HG03378 (cell line): Measurements from ENCODE around the gene SDCCAG8.

Experiments
- ATAC-seq: cut with Tn5 transposase; IDR thresholded peaks from one replicate; pipeline ENCODE4 v1.9.1; 2021; ENCODE audit warnings: mild to moderate bottlenecking, moderate library complexity; ENCODE audit not compliant: unreplicated experiment

SDCCAG8 gene

DNA sequence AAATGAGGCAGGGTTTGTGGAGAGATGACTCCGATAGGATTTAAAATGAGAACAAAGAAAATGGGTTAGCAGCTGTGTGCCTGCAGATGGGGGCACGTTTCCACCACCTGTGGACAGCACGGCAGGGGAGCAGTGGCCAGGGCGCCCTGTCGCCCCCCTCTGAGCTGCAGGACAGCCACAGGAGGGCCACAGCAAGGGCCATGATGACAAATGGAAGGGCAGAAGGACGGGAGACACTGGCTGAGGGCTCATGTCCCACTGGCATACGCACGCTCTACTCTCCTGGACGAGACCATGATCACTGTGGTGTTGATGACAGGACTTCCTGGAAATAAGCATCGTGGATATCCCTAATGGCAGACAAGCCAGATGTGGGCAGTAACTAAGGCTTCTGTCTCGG lies 241.0 kb downstream of the SDCCAG8 start:
- ATAC-seq, result no peak

DNA sequence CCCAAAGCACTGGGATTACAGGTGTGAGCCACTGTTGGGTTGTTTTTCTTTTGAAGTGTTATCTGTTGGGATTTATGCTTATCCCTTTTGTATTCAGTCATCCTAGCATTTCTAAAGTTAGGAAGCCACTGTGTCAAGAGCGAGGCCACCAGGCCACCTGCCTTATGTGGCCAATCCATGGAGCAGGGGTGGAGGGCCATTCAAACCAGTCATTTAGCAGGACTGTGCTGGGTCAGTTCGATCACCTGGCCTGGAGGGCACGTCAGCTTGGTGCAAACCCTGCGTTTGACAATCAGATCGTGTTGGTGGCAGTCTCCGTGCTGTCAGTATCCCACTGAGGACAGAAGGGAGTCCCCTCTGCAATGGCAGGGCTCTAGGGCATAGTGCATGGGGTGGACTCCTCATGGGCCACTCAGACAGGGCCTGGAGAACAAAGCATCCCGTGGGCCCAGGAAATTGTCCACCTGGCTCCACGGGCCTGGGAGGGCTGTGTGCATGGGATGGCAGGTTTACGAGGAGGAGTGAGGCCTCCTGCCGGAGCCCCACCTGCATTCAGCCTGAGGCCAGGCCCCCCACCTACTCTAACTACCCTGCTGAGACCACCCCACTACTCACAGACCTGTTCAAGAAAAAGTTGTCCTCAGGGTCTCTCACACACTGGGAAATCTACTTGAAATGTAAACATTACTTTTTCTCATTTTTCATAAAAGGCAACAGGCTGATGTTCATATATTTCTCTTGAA lies 242.3 kb downstream of the SDCCAG8 start:
- ATAC-seq, result no peak

DNA sequence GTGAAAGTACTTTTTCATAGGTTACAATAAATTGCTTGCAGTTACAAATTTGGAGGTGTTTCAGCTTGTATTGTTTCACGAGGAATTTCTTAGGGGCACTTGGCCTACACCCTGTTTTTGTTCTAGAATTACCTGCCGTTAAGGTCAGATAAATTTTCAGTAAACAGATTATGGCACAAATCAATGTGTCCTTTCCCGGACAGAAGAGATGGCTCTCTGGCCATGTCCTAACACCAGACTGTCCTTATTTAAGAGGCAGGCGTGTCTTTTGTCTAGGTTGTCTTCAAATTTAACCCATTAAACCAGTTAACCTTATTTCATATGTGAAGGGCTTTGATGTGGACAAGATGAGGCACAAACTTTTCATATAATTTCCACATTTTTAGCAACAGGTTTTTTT lies 243.4 kb downstream of the SDCCAG8 start:
- ATAC-seq, result no peak

DNA sequence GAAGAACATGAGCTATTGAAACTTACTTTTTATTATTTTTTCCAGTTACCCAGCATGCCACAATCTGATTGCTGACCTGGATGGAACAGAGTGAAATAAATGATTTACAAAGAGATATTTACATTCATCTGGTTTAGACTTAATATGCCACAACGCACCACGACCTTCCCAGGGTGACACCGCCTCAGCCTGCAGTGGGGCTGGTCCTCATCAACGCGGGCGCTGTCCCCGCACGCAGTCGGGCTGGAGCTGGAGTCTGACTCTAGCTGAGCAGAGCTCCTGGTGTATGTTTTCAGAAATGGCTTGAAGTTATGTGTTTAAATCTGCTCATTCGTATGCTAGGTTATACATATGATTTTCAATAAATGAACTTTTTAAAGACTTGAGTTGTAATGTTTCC lies 243.9 kb downstream of the SDCCAG8 start:
- no peak for ATAC-seq

DNA sequence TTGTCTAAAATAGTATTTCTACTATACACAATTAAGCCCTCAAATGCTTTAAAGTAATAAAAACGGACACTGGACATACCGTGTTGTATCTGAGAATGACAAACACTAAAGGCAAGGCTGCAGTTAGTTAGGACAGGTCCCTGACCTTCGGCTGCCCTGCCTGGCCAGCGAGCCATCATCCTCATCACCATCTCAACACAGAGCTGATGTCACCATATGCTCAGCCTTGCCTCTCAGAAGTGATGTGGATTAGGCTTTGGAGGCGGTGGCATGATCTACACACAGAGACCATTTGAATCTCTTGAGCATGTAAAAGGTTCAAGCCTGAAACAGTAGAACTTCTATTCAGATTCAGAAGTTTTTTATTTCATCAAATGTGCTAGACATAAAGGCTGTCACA lies 244.7 kb downstream of the SDCCAG8 start:
- ATAC-seq, result no peak

DNA sequence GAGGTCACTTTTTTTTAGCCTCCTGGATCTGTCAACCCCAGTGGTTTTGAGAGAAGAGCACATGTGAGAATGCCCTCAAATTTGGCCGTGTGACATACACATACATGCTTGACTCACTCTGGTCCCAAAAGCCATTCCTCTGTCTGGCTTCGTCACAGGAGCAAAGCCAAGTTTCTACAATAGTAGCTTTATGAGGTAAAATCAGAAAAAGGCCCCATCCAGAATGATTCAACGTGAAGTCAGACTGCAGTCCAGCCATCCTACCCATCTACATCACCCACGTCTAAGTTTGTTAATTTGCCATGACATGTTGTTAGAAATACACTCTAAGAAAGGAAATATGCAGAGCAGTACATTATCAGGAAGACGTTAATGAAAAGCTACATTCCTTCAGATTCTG lies 245.2 kb downstream of the SDCCAG8 start:
- no peak for ATAC-seq

DNA sequence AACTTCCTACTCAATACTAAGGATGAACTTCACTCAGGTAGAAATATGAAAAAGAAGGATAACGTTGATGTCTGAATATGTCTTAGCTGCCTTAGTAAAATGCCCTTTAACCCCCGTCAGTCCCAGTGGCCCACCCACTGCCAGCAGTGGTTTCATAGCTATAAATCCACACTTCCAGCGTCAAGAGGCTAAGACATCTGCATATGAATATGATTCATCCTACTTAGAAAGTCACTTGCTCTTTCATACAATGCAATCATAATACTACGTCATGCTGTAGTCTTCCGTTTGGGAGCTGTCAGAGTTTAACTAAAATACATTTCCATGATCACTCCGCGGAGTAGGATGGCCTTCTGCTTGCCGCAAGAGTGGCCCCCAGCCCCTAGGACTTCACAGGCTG lies 247.3 kb downstream of the SDCCAG8 start:
- no peak for ATAC-seq

DNA sequence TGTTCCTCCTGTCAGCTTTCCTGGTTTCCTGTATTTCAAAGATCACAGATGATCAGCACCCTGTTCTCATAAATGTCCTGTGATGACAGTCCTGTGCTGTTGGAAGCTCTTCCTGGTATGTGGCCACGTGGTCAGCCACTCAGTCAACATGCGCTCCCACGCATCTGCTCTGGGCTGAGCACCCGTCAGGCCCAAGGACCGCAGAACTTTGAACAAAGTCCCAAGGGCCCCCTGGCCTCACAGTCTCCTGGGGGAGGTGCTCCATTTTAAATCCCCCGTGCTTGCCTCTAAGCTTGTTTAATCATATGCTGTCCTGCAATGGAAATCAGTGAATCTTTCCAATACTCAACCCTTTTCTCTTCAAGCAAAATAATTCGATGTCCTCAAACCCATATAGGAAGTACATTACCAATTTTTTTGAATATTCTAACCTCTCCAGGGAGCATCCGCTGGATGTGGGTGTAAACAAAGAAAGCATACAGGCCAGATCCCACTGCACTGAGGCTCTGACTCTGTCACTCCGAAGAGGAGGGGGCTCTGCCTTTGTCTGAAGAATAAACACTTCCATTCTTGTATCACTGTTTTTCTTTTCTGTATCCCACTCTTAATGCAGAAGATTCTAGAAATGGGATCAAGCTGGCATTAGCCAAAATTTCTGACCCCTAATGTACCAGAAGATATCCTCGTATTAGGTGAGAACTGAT lies 250.3 kb downstream of the SDCCAG8 start:
- ATAC-seq, result peak; percentile 77

DNA sequence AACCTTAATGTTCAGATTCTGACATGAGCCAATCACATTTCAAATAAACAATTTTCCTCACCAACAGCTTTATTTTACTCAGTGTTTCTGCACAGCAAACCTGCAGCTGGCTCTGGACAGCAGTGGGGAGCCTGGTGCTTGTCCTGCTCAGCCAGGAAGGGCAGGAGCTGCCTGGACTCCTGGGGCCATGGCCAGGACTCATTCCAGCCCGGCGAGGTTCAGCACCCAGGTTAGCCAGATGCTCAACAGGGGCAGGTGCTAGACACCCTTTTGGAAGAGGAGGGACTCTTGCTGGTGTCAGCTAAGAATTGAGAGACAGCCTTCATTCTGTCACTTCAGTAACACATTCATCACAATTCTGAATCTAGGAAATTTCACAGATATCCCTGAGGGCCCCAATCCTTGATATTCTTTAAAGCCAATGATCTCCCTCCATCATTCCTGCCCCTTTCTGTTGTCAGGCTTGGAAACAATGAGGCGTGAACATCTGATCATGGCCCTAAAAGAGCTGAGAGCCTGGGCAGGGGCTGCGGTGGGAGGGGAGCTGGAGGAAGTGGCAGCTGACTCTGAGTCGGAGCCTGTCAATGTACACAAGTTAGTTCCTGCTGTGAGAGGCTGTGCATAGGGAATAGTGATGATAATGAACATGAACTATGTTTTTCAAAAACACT lies 251.3 kb downstream of the SDCCAG8 start:
- ATAC-seq, result no peak

DNA sequence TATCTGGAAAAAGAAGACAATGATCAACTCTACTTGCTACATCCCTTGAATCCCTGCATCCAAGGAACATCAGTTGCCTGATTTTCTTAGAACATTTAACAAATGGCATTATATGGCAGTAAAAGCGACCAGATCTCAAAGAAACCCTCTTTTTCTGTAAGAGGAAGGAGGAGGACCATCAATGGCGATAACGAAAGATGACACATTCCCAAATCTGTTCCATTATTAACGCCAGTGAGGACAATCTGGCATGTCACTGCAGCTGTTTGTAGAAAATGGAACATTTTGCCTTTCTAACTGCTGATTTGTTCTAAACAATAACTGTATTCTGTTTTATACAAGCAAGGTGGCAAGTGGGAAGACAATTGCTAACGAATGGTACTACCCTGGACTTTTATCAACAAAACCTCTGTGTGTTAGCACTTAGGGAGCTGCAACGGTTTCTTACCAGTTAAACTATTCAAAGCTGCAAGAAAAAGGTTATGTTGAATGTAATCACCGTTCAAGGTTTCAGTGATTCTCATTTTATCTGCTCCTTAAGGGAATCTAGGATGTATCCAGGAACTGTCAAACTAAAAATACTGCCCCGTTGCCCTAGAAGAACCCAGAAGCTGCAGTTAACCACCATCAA lies 251.9 kb downstream of the SDCCAG8 start:
- no peak for ATAC-seq

DNA sequence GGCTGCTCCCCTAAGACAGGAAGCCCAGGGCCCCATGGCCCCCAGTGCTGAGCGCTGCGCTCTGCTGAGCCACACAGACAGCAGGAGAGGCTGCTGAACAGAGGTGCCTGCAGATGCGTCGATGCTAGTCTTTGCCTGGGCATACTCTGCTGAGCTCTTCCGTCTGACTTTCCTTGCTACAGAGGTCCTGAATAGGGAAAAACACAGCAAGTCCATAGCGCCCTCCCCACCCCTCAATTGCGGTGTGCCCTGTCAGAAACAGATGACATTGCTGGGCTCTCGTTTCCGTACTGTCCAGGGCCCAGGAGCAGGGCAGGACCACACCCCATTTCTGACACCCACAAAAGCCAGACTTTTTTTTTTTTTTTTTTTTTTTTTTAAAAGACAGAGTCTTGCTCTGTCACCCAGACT lies 252.5 kb downstream of the SDCCAG8 start:
- peak; percentile 62 for ATAC-seq

DNA sequence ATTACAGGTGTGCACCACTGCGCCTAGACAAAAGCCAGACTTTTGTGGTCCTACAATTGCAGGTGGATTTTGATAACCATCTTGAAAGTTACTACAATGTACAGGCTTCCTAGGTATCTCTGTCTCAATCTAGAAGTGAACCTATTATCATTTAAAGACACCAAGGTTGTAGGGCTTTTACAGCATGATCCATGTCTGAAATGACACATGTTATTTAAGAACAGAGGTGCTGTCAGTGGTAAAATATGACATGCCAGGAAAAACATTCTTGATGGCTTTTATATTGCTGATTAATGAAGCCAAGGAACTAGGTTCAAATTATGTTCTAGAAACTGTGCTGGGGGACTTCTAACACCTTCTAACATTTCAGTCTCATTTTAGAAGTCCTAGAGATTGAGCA lies 253.1 kb downstream of the SDCCAG8 start:
- no peak for ATAC-seq

DNA sequence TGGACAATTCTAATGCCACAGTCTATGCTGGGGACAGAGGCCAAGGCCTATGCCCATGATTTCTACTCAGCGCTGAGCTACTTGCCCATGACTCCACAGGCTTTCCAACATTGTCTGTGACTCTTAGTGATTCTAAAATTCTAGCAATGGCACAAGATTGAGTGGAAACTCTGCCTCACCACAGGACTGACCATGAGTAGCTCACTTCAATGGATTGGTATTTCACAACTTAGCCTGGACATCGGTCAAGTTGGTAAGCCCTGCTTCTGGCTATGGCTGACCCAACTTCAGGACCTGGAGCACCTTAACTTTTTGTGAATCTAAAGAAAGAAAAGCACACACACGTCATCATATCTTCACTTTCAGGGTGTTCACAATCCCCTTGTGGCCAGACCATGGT lies 255.1 kb downstream of the SDCCAG8 start:
- ATAC-seq, result no peak

DNA sequence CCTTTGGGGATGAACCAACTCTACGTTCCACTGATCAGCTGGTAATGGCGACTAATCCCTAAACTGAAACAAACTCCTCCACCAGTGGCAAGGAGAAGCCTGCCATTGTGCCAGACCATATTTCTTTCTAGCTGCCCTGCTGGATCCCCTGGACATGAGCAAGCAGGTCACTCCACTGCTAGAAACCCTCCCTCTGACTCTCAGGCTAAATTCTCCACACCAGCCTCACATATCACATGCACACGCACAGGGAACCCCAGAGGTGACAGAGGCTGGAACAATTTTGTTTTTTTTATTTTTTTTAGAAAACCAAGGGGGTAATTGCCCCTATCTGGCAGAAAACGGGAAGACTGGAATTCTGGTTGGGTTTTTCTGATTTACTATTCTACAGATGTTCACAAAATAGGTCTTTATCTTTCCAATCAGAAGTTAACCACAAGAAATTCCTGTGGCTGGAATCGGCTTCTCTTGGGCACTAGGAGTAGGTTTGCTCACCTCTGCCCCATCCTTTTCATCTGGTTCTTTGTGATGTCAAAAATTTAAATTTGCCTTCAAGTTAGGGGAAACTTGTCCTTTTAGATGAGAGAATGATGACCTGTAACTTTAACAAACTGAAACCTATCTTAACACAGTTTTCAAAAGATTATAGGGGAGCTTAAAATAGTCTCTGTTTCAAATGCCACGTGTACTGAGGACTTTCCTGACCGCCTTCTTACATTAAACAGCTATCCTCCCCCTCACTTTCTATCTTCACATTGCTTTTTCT lies 258.1 kb downstream of the SDCCAG8 start:
- ATAC-seq, result no peak

DNA sequence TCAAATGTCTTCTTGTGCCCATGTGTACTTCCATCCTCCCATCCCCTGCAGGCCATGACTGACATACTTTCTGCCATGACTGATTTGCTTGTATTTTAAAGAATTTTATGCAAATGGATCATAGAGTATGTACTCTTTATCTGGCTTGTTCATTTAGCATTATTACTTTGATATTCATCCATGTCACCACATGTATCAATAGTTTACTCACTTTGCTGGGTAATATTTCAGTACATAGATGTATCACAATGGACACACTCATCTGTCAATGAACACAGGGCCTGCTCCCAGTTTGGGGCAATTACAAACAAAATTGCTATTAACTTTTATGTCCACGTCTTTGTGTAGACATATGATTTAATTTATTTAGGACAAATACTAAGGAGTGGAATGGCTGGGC lies 259.1 kb downstream of the SDCCAG8 start:
- ATAC-seq, result no peak

DNA sequence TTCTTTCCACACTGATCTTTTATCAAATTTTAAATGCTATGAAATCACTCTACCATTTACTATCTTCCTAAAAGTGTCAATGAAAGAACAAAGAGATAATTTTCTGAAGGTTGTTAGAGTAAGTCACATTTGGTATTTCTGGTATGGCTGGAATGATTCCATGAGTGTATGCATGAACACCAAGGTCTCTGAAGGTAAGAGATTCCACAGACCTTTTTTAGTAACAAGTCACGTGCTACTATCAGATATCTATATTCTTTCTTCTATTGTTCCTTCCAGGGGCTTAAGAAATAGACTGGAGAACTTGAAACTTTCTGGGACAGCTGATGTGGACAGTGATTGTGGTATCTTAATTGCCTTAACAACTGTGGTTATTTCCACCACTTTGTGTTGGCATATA lies 265.0 kb downstream of the SDCCAG8 start:
- ATAC-seq, result no peak

DNA sequence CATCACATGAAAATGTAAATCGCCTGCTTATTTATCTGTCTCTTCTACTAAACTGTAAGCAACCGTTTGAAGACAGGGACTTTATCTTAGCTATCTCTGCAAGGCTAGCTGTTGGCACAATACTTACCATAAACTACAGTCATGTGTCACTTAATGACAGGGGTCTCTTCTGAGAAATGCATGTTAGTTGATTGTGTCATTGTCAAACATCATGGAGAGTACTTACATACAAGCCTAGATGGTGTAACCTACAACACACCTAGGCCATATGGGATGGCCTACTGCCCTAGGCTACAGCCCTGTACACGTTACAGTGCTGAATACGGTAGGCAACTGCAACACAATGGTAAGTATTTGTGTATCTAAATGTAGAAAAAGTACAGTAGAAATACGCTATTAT lies 267.9 kb downstream of the SDCCAG8 start:
- ATAC-seq, result no peak

DNA sequence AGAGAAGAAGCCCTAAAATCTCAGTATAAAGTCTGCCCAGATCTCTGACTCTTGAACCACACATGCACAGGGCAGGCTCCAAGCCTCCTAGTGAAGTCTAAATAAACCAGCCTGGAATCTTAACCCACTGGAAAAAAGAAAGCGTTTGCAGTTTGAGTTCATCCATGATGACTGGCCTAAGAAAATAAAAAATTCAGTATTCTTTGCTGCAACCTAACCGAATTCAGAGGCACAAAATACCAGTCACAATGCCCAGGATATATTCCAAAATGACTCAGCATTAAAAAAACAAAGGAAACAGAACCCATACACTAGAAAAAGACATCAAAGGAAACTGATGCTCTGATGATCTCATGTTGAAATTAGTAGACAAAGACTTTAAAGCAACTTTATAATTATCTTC lies 269.2 kb downstream of the SDCCAG8 start:
- ATAC-seq, result no peak

DNA sequence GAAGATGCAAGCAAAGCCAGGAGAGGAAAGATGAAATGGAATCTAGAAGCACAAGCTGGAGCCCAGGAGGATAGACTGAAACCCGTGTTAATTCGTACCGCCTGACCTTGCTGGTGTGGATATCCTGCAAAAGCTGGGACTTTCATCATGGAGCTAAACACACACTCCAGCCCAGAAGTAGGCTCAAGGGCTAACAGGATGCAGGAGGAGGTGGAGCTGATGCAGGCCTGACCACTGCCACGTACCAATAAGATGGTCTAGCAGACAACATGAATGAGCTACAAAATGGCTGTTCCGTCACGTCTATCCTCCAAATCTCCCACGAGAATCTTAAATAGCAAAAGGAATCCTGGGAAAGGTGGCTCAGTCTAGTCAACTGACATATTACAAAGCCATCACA lies 270.3 kb downstream of the SDCCAG8 start:
- no peak for ATAC-seq

DNA sequence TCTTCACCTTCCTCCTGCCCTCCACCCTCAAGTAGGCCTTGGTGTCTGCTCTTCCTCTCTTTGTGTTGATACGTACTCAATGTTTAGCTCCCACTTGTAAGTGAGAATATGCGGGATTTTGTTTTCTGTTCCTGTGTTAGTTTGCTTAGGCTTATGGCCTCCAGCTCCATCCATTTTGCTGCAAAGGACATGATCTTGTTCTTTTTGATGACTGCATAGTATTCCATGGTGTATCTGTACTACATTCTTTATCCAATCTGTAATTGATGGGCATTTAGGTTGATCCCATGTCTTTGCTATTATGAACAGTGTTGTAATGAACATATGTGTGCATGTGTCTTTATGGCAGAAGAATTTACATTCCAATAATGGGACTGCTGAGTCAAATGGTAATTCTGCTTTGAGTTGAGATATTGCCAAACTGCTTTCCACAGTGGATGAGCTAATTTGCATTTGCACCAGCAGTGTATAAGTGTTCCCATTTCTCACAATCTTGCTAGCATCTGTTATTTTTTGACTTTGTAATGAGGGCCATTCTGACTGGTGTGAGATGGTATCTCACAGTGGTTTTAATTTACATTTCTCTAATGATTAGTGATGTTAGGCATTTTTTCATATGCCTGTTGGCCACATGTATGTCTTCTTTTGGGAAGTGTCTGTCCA lies 272.7 kb downstream of the SDCCAG8 start:
- ATAC-seq, result no peak
